Astrocyte of the spinal cord (primary cell): ENCODE results near the gene AFDN.

Experiments
- DNase-seq: peaks from one replicate; pipeline ENCODE4 v3.0.0; 2011; ENCODE audit warnings: low read depth, low spot score
- H3K4me3 ChIP-seq: 2 replicates; pipeline ENCODE4 v1.5.1; 2011; ENCODE audit warnings: low read depth, mild to moderate bottlenecking, low read length, moderate library complexity
- in situ Hi-C: cut with HindIII; loops from 2 replicates; pipeline ENCODE4 v1.10.0; 2017; ENCODE audit warnings: low sequenced_read_pairs
- TF ChIP-seq, protein P1 (sequence below): IDR thresholded peaks from 2 replicates; pipeline ENCODE4 v1.5.1; 2012; ENCODE audit warnings: low read depth, mild to moderate bottlenecking, low read length, inconsistent platforms

Gene AFDN

DNA sequence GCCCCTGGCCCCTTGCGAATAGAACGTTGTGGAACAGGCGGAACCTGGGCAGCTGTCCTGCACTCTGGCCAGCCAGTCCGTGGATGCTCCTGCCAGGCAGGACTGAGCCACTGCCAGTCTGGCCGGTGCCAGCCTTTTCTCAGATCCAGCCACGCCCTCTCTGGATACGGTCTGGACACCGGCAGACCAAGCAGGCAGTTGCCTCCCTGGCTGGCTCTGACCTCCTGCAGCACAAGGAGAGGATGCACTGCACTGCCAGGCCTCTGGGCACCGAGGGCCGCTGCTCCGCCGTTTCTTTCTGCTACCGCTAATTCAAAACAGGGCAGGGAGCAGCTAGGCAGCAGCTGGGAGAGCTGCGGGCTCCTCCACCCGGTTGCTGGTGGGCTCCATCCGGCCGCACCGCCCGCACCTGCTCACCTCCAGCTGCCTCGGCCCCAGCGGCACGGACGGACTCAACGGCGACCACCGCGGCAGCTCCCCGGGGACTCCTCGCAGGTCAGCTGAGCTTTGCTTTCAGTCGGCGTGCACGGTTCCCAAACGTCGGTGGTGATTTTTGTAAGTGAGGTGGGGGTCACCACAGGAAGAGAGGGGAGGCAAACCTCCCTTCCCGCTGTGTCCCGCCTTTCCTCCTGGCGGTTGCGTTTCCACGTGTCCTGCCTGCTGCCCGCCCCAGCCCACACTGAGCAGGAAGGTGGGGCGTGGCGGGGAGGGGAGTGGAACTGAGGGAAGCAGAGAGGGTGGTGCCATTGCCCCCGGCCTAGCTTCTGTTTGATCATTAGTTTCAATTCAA, 30.3 kb upstream of the AFDN start:
- H3K4me3 ChIP-seq, result no peak overlapping the region
- TF ChIP-seq, protein P1, sequence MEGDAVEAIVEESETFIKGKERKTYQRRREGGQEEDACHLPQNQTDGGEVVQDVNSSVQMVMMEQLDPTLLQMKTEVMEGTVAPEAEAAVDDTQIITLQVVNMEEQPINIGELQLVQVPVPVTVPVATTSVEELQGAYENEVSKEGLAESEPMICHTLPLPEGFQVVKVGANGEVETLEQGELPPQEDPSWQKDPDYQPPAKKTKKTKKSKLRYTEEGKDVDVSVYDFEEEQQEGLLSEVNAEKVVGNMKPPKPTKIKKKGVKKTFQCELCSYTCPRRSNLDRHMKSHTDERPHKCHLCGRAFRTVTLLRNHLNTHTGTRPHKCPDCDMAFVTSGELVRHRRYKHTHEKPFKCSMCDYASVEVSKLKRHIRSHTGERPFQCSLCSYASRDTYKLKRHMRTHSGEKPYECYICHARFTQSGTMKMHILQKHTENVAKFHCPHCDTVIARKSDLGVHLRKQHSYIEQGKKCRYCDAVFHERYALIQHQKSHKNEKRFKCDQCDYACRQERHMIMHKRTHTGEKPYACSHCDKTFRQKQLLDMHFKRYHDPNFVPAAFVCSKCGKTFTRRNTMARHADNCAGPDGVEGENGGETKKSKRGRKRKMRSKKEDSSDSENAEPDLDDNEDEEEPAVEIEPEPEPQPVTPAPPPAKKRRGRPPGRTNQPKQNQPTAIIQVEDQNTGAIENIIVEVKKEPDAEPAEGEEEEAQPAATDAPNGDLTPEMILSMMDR, result no peak
- no peak for DNase-seq
- in situ Hi-C loops, result no loop called here

DNA sequence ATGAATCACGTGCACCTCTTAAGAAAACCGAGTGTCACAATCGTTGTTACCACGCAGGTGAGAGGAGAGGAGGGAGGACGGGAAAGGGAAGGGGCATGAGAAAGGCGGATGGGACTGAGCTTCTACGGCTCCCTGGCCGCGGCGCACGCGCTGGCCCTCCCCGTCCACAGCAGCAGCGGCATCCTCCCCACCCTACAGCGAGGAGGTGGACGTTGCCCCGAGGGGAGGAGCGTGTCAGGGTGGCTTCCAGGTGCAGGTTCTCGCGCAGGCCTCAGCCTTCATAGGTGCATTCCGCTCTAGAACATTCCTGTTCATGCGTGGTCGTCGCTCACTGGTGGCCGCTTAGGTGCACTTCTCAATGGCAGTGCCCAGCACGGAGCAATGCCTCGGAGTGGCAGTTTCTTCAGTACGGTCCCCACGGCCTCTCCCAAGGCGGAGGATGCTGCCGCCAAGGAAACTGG, 29.7 kb upstream of the AFDN start:
- no peak overlapping the region for H3K4me3 ChIP-seq
- TF ChIP-seq, protein P1, result no peak
- DNase-seq, result no peak
- in situ Hi-C loops, result no loop called here

DNA sequence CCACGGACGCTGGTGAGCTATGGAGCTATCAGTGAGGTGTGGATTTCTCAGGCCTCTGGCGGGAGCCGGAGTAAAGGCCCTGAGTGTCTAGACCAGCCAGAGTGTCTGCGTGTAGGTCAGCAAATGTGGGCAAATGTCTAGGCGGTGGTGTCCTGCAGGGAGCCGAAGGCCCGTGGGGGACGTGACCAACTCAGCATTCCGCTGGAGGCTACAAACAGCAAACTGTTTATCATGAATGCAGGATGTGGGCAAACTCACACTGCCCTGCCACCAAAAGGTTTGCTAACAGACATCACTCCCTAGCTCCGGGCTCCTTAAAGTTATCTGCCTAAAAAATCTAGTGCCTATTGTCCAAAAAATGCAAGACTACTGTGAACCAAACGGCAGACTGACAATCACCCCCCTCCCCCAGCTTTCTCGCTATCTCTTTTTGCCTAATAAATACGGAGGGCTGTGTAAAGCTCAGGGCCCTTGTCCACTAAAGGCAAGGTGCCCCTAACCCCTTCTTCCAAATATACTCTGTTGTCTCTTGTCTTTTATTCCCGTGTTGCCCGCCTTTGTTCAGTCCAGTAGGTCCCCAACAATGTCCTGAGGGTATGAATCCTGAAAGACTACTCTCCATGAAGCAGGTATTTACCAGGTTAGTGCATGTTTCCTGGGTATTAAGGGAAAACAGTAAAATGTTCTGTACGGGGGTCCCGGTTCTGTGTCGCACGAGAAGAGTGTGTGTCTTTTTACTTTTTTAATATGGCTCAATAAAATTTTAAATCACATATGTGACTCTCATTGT, 29.0 kb upstream of the AFDN start:
- TF ChIP-seq, protein P1, result no peak
- in situ Hi-C loops, result no loop called here
- no peak overlapping the region for H3K4me3 ChIP-seq
- DNase-seq, result no peak

DNA sequence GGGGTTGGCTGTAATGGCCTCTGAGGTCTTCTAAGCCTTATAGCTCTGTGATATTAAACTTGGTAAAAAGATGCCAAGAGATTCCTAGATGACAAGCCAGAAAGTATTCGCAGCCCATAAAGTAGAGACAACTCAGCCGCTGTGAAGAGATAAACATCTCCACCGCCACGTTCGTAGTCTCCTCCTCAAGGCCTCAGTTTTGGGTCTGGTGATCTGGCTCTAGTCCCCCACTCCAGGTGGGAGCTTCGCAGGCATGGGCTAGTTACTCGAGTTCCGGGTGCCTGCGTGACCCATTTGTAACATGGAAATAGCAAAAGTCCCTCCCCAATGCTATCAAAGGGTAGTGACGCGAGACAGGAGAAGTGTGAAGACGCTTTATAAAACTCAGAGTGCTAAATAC, 28.3 kb upstream of the AFDN start:
- no peak overlapping the region for H3K4me3 ChIP-seq
- DNase-seq, result no peak
- TF ChIP-seq, protein P1, result no peak
- in situ Hi-C loops, result no loop called here

DNA sequence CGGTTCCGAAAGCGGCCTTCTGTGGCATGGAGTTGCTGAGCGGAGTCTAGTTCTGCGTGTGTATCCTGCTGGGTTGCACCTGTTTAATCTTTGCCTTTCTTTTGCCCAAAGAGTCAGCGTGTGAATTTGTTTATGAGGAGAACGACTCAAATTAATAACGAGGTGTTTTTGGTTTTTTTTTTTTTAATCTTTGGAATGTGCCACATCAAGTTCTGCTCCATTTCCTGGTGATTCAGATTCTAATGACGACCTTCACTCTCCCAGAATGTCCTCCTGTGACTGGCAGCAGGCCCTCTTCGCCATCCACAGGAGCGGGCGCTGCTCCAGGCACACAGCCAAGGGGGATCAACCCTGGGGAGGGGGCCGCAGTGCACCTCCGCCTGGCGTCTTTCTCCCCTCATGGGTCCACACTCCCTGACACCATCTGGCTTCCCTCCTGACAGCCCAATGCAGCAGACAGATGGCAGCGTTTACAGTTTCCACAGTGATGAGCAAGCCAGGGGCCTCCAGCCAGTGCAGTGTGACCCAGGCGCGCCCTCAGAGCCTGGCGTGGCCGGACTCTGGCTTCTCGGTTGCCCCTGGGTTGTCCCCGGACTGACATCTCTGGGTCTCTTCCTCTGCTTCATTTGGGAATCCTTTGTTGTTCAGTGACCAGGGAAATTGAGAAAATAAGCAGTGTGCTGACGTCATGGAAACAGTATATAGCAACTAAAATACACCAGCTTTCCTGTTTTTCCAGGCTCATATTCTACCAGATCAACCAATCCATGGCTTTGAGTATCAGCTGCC, 27.5 kb upstream of the AFDN start:
- DNase-seq, result peak; percentile 27
- TF ChIP-seq, protein P1, result no peak
- in situ Hi-C loops, result no loop called here
- no peak overlapping the region for H3K4me3 ChIP-seq

DNA sequence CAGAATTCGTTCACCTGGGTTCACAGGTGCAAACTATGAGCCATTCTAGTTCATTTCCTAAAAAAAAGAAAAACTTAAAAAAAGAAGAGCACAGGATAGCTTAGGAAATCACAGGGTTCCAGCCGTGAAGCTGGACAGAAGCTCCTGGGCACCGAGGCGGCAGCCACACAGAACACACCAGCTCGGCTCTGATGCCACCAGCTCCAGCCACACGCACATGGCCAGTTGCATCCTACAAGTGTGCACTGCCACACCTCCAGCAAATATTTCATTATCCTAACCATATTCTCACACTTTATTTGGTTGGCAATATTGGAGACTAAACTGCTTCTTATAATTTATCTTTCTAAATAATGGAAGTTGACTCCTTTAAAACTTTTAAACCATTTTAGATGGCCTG, 26.2 kb upstream of the AFDN start:
- no peak overlapping the region for H3K4me3 ChIP-seq
- DNase-seq, result no peak
- TF ChIP-seq, protein P1, result no peak
- in situ Hi-C loops, result no loop called here
